Activated CD4-positive, alpha-beta memory T cell treated with anti-CD3 and anti-CD28 coated beads, Interleukin-2, amount 10 ng/mL, durations not matched to agents 7 days and 5 days (primary cell): Measurements from ENCODE around the gene RBM12. TPM values are rescaled to one million over a fixed set of nuclear protein-coding genes. Genes with fewer than 3 reads are reported as not detected.
A peak's percentile ranks its signal among the peaks of the same experiment; 100 is the strongest.
"Not testable (repeated sequence)": the region's sequence is repeated elsewhere in the genome, so short reads cannot be mapped to it uniquely, and the experiment has no call there.

Source experiments
- CTCF ChIA-PET: fragments of 350-600 bp; sonication (Branson Sonifier 250); formaldehyde crosslinking; loops from one replicate; lab custom pipeline; 2021; ENCODE audit warnings: antibody characterized with exemption, inconsistent platforms; lab: Charles Lee
- POLR2A ChIA-PET: fragments of 350-600 bp; sonication (Branson Sonifier 250); formaldehyde crosslinking; loops from one replicate; lab custom pipeline; 2021; ENCODE audit warnings: antibody characterized with exemption; lab: Charles Lee
- DNase-seq: peaks from one replicate; pipeline ENCODE4 v3.0.0-alpha.2; 2020
- H3K27ac Mint-ChIP-seq: one replicate; pipeline ENCODE4 v1.8.0; 2021; ENCODE audit warnings: mild to moderate bottlenecking, mixed read lengths
- H3K27me3 Mint-ChIP-seq: one replicate; pipeline ENCODE4 v1.8.0; 2021; ENCODE audit warnings: mixed read lengths
- H3K36me3 Mint-ChIP-seq: one replicate; pipeline ENCODE4 v1.8.0; 2021; ENCODE audit warnings: low read depth, mixed read lengths
- H3K4me1 Mint-ChIP-seq: one replicate; pipeline ENCODE4 v1.8.0; 2021; ENCODE audit warnings: mixed read lengths
- H3K4me3 Mint-ChIP-seq: one replicate; pipeline ENCODE4 v1.8.0; 2021; ENCODE audit warnings: mild to moderate bottlenecking, mixed read lengths
- H3K9me3 Mint-ChIP-seq: one replicate; pipeline ENCODE4 v1.8.0; 2021; ENCODE audit warnings: mixed read lengths
- total RNA-seq, 2 experiments: library from RNA; stranded (reverse); gene quantifications; one replicate each; pipeline ENCODE4 v1.2.3, GENCODE V29; 2021

The RBM12 gene
- total RNA-seq, 2 experiments from 2014 or later, result 115 to 116 TPM

DNA sequence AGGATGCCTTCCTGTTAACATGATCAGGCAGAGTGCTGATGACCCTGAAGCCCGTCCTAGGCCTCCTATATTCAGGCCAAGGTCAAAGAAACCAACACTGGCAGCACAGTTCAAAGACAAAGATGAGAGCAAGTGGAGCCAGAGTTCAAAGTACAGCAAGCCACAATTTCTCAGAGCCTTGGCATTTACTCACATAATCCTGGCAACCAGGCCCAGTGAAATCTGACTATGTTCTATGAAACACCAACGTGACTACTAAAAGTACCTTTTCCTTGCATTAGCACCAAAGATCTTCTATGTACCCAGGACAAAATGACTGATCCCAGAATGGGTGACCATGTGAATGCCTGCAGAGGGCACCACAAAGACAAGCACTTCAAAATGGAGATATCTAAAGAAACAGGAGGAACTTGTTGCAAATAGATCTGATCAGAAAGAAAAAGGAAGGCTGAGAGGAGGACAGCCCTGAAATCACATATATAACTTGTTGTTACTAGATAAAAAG is 30.6 kb upstream of the RBM12 start:
- DNase-seq, result no peak
- Mint-ChIP-seq H3K4me1 (peaks cover 26% of the 10 kb centered on the region), H3K27me3 (no peaks in the 10 kb centered on the region), H3K4me3 (no peak overlapping the region), H3K27ac (peak overlapping the region; percentile 12), H3K36me3 (peaks cover 41% of the 10 kb centered on the region), H3K9me3 (no peaks in the 10 kb centered on the region)
- POLR2A ChIA-PET, result no interaction called here
- CTCF ChIA-PET, result no interaction called here

DNA sequence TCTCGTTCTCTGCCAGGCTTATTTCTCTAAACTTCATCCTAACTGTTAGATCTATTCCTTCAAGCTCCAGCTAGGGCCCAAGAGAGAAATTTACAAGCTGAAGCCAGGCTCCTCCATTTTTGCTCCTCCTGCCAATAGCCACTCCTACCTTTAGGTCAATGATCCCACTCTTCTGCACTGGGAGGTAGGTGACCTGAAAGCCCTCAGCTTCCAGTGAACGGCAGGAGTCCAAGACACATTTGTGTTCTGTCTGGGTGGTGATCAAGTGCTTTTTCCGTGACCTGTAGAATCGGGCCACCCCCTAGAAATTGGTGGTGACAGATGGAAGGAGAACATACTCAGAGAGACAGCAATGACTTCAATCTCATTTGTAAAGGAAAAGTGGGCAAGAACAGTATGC is 25.6 kb upstream of the RBM12 start:
- Mint-ChIP-seq H3K27me3 (no peaks in the 10 kb centered on the region), H3K36me3 (peaks cover 38% of the 10 kb centered on the region), H3K9me3 (no peaks in the 10 kb centered on the region), H3K4me3 (no peak overlapping the region), H3K27ac (no peak overlapping the region), H3K4me1 (peaks cover under 1% of the 10 kb centered on the region)
- ChIA-PET POLR2A (no interaction called here), CTCF (interaction anchor here (0.6 kb wide), 1 partner anchor 15 kb away, joined by 3 read pairs; no protein-coding TSS in a partner anchor)
- DNase-seq, result no peak

DNA sequence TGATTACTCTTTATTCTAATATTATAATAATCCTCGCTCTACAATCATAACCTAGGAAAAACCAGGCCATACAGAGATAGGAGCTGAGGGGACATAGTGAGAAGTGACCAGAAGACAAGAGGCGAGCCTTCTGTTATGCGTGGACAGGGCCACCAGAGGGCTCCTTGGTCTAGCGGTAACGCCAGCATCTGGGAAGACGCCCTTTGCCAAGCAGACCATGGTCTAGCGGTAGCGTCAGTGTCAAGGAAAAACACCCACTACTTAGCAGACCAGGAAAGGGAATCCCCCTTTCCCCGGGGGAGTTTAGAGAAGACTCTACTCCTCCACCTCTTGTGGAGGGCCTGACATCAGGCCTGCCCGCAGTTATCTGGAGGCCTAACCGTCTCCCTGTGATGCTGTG is 22.2 kb upstream of the RBM12 start:
- H3K27ac Mint-ChIP-seq, H3K27me3 Mint-ChIP-seq, H3K9me3 Mint-ChIP-seq, DNase-seq, CTCF ChIA-PET, POLR2A ChIA-PET, H3K4me1 Mint-ChIP-seq, H3K4me3 Mint-ChIP-seq: not testable (repeated sequence)
- H3K36me3 Mint-ChIP-seq, result peaks cover 29% of the 10 kb centered on the region

GRCh38 chr20:35685368-35685767 is 20.7 kb upstream of the RBM12 start:
- H3K9me3 Mint-ChIP-seq, H3K4me1 Mint-ChIP-seq, DNase-seq, H3K4me3 Mint-ChIP-seq, H3K27ac Mint-ChIP-seq, H3K27me3 Mint-ChIP-seq: not testable (repeated sequence)
- peaks cover 26% of the 10 kb centered on the region for H3K36me3 Mint-ChIP-seq
- POLR2A ChIA-PET, result interaction anchor here (1.0 to 2.0 kb wide), 3 partner anchors 10 to 57 kb away, joined by 3 to 5 read pairs (median 4); partner anchors contain the start of genes NFS1, RBM39 and ROMO1
- CTCF ChIA-PET, result interaction anchor here (0.7 kb wide), 2 partner anchors 131 to 202 kb away, joined by 4 read pairs; no protein-coding TSS in a partner anchor

- Mint-ChIP-seq H3K27me3 (no peaks in the 10 kb centered on the region), H3K4me3 (no peak overlapping the region), H3K9me3 (no peaks in the 10 kb centered on the region), H3K36me3 (peaks cover 16% of the 10 kb centered on the region), H3K4me1 (no peaks in the 10 kb centered on the region), H3K27ac (no peak overlapping the region)
- DNase-seq, result no peak
- ChIA-PET CTCF (no interaction called here), POLR2A (no interaction called here)
Measured at GRCh38 chr20:35681960-35682359, 17.3 kb upstream of the RBM12 start.

DNA sequence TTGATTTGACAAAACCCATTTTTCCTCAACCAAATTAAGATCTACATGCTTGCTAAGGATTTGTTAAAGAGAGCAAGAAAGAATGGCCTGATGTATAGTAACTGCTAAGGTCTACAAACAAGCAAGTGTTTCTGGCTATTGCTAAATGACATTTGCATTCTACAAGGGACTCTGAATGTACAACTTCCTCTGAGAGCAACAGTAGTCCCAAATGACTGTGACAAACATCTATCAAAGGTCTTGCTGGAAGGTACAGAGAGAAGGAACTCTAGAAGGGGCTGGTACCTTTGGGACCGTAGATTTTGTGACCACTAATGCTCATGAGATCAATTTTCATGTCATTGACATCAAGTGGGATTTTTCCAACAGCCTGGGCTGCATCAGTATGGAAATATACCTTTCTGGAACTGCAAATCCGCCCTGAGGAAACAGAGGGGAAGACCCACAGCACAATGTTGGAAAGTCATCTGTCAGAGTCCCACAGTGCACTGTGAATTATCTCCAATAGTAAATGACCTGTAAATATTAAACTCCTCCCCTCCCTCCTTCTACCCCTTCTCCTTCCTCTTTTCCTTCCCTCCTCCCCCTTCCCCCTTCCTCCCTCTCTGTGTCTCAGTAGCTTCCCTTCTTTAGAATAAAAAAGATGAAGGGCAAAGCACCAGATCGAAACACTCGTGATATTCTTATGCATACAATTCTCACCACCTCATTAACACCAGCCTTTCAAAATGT is 15.9 kb upstream of the RBM12 start:
- ChIA-PET CTCF (interaction anchor here (0.6 to 1.3 kb wide), 2 partner anchors 15 to 29 kb away, joined by 3 to 4 read pairs; no protein-coding TSS in a partner anchor), POLR2A (interaction anchor here (2.1 kb wide), 1 partner anchor 62 kb away, joined by 5 read pairs; the partner anchor contains the start of gene RBM39)
- H3K36me3 Mint-ChIP-seq, result peaks cover 13% of the 10 kb centered on the region
- H3K27ac Mint-ChIP-seq, result no peak overlapping the region
- no peaks in the 10 kb centered on the region for H3K27me3 Mint-ChIP-seq
- no peak for DNase-seq
- H3K4me1 Mint-ChIP-seq, result no peaks in the 10 kb centered on the region
- H3K4me3 Mint-ChIP-seq, result no peak overlapping the region
- no peaks in the 10 kb centered on the region for H3K9me3 Mint-ChIP-seq

DNA sequence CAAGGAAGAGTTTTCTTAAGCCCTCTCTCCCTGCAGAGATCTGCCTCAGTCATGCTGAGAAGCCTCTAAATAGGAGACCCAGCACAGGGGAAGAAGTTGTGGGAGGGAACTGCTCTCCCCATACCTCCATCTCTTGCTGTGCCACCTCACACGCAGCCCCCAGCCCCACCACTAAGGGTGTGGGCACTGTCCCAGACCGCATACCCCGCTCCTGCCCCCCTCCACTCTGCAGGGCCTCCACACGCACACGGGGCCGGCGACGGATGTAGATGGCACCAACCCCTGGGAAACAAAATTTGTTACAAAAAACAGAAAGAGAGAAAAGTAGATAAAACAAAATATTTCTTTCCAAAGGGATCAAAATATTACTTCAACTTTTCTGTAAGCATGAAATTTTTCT is 10.2 kb upstream of the RBM12 start:
- no peaks in the 10 kb centered on the region for H3K4me1 Mint-ChIP-seq
- DNase-seq, result no peak
- no peaks in the 10 kb centered on the region for H3K27me3 Mint-ChIP-seq
- H3K27ac Mint-ChIP-seq, result no peak overlapping the region
- H3K36me3 Mint-ChIP-seq, result peaks cover 43% of the 10 kb centered on the region
- CTCF ChIA-PET, result interaction anchor here (0.8 kb wide), 1 partner anchor 15 kb away, joined by 3 read pairs; no protein-coding TSS in a partner anchor
- H3K9me3 Mint-ChIP-seq, result no peaks in the 10 kb centered on the region
- H3K4me3 Mint-ChIP-seq, result no peak overlapping the region
- POLR2A ChIA-PET, result interaction anchor here (1.0 to 3.6 kb wide), 3 partner anchors 10 to 55 kb away, joined by 4 to 24 read pairs (median 4); partner anchors contain the start of genes CPNE1 and RBM12

DNA sequence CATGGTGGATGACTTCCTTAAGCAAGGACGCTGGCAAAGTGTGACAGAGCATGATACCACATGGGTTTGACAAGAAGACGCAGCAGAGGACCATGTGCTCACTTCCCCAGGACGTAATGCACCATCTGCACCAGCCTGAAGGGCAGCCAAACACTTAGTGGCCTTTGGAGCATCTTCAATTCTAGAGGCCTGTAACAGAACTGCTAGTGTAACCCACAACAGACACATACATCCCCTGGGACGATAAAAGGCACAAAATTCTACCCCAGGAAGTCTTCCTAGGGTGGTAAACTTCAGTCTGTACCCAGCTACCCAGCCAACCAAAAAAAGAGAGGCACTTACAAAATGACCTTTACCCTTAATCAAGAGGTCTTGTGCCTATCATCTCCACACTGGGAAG is 9.2 kb upstream of the RBM12 start:
- no peak overlapping the region for H3K4me3 Mint-ChIP-seq
- POLR2A ChIA-PET, result interaction anchor here (0.8 to 3.6 kb wide), 3 partner anchors 9 to 218 kb away, joined by 3 to 24 read pairs (median 3); partner anchors contain the start of genes CEP250, CPNE1 and RBM12
- peak; percentile 4 for DNase-seq
- H3K4me1 Mint-ChIP-seq, result no peaks in the 10 kb centered on the region
- H3K9me3 Mint-ChIP-seq, result no peaks in the 10 kb centered on the region
- CTCF ChIA-PET, result no interaction called here
- peaks cover 45% of the 10 kb centered on the region for H3K36me3 Mint-ChIP-seq
- no peaks in the 10 kb centered on the region for H3K27me3 Mint-ChIP-seq
- H3K27ac Mint-ChIP-seq, result no peak overlapping the region

DNA sequence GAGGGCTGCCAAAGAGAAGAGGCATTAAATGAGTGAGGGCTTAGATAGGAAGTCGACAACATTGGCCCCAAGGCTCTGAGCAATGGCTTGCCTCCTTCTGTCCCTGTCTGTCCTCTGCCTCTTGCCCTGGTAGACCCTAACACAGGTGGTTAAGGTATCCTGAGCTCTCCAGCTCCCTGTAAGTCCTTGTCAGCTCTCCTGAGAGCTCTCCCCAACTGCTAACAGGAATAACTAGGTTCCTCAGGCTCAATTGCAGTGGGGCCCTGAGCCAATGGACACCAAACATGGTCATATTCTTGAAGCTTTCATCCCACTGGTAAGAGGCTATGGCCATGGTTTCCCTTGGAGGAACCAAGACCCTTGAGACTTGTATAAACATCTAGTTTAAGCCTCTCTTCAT is 5.0 kb upstream of the RBM12 start:
- Mint-ChIP-seq H3K4me3 (no peak overlapping the region), H3K27me3 (no peaks in the 10 kb centered on the region), H3K27ac (no peak overlapping the region), H3K9me3 (no peaks in the 10 kb centered on the region), H3K4me1 (peaks cover 4% of the 10 kb centered on the region), H3K36me3 (peaks cover 52% of the 10 kb centered on the region)
- ChIA-PET POLR2A (interaction anchor here (1.1 to 1.8 kb wide), 2 partner anchors 18 to 74 kb away, joined by 4 read pairs; no protein-coding TSS in a partner anchor), CTCF (no interaction called here)
- peak; percentile 5 for DNase-seq

DNA sequence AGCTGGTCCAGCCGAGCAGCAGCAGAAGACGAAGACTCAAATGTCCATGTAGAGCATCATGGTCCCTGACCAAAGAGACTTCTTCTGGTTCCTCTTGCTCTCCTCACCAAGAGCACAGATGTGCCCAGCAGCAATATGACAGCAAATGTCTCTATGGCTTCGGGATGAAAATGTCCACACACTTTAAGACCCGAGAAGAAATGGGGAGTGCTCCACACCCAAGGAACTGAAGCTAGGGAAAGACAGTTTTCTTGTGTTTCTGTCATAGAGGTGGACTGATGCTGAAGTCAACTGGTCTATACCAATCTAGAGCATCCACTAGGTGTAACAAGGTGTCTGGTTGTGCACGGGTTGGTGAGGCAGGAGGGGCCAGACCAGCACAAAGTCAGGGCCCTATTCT is 4.5 kb upstream of the RBM12 start:
- ChIA-PET CTCF (no interaction called here), POLR2A (interaction anchor here (1.1 to 1.8 kb wide), 2 partner anchors 19 to 75 kb away, joined by 4 read pairs; no protein-coding TSS in a partner anchor)
- DNase-seq, result no peak
- Mint-ChIP-seq H3K27ac (no peak overlapping the region), H3K4me3 (no peak overlapping the region), H3K4me1 (peaks cover 4% of the 10 kb centered on the region), H3K9me3 (no peaks in the 10 kb centered on the region), H3K36me3 (peaks cover 53% of the 10 kb centered on the region), H3K27me3 (no peaks in the 10 kb centered on the region)

DNA sequence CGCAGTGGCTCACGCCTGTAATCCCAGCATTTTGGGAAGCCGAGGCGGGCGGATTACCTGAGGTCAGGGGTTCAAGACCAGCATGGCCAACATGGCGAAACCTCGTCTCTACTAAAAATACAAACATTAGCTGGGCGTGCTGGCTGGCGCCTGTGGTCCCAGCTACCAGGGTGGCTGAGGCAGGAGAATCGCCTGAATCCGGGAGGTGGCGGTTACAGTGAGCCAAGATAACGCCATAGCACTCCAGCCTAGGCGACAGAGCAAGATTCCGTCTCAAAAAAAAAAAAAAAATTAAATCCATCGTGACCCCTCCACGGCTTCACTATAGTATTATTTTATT is 1.2 kb upstream of the RBM12 start:
- Mint-ChIP-seq H3K4me1 (peaks cover 34% of the 10 kb centered on the region), H3K9me3 (no peaks in the 10 kb centered on the region), H3K36me3 (peaks cover 53% of the 10 kb centered on the region), H3K27me3 (no peaks in the 10 kb centered on the region), H3K27ac (peak overlapping the region; percentile 24), H3K4me3 (peak overlapping the region; percentile 18)
- ChIA-PET POLR2A (interaction anchor here (1.0 to 10.3 kb wide), 6 partner anchors 10 to 175 kb away, joined by 3 to 198 read pairs (median 26); partner anchors contain the start of genes ERGIC3, RBM39 and SPAG4), CTCF (interaction anchor here (0.6 to 3.0 kb wide), 5 partner anchors 14 to 1169 kb away, joined by 3 to 24 read pairs (median 4); partner anchors contain the start of gene SCAND1)
- no peak for DNase-seq

- H3K27me3 Mint-ChIP-seq, result no peaks in the 10 kb centered on the region
- CTCF ChIA-PET, result interaction anchor here (0.7 to 3.0 kb wide), 9 partner anchors 8 to 1148 kb away, joined by 3 to 24 read pairs (median 3); partner anchors contain the start of genes SCAND1 and SPAG4
- DNase-seq, result peak; percentile 74
- H3K9me3 Mint-ChIP-seq, result no peaks in the 10 kb centered on the region
- peaks cover 51% of the 10 kb centered on the region for H3K36me3 Mint-ChIP-seq
- peaks cover 54% of the 10 kb centered on the region for H3K4me1 Mint-ChIP-seq
- peak overlapping the region; percentile 95 for H3K4me3 Mint-ChIP-seq
- POLR2A ChIA-PET, result interaction anchor here (0.7 to 10.3 kb wide), 34 partner anchors 9 to 1671 kb away, joined by 3 to 198 read pairs (median 6); partner anchors contain the start of genes CEP250, EDEM2, ERGIC3 and NFS1
- peak overlapping the region; percentile 98 for H3K27ac Mint-ChIP-seq
Measured at GRCh38 chr20:35663516-35664465, 909 bp downstream of the RBM12 start.
